Uterus (tissue), 2 donors: Measurements from ENCODE around the gene NBEAL1.
"Not testable (repeated sequence)": the region's sequence is repeated elsewhere in the genome, so short reads cannot be mapped to it uniquely, and the experiment has no call there.

Experiments used
- POLR2A ChIP-seq, 2 donors: fragments of 450-650 bp; IDR thresholded peaks; one replicate each; pipeline ENCODE4 v1.6.1; 2016; ENCODE audit warnings: antibody characterized with exemption in 2 of 2, mild to moderate bottlenecking in 1 of 2, moderate library complexity in 1 of 2
- TF ChIP-seq, protein P1 (sequence below), 4 experiments: fragments of 200-600 bp in 2 of 4; fragments of 450-650 bp in 2 of 4; sonication (generic) in 2 of 4; IDR thresholded peaks; one replicate each; pipeline ENCODE4 v1.5.1; 2016 to 2019; ENCODE audit warnings: antibody characterized with exemption in 4 of 4, mild to moderate bottlenecking in 2 of 4, moderate library complexity in 1 of 4

GRCh38 chr2:203066519-203067091 lies 51.9 kb downstream of the NBEAL1 start:
- TF ChIP-seq, protein P1, sequence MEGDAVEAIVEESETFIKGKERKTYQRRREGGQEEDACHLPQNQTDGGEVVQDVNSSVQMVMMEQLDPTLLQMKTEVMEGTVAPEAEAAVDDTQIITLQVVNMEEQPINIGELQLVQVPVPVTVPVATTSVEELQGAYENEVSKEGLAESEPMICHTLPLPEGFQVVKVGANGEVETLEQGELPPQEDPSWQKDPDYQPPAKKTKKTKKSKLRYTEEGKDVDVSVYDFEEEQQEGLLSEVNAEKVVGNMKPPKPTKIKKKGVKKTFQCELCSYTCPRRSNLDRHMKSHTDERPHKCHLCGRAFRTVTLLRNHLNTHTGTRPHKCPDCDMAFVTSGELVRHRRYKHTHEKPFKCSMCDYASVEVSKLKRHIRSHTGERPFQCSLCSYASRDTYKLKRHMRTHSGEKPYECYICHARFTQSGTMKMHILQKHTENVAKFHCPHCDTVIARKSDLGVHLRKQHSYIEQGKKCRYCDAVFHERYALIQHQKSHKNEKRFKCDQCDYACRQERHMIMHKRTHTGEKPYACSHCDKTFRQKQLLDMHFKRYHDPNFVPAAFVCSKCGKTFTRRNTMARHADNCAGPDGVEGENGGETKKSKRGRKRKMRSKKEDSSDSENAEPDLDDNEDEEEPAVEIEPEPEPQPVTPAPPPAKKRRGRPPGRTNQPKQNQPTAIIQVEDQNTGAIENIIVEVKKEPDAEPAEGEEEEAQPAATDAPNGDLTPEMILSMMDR (IDR thresholded peaks at IDR 0.05): not testable (repeated sequence)
- not testable (repeated sequence) for TF ChIP-seq POLR2A (IDR thresholded peaks at IDR 0.05)
